ENCODE measurements around the gene MYD88. TPM values are rescaled to one million over a fixed set of nuclear protein-coding genes. Genes with fewer than 3 reads are reported as not detected.

The MYD88 gene
- polyA plus RNA-seq, 1 donor (not counting 4 experiments of a cell fraction or from before 2014, with no cell fraction given) = 44.0 TPM

GRCh38 chr3:38131621-38132369 is 6.7 kb upstream of the MYD88 start:
- no peaks in the 10 kb centered on the region for H4K20me1 ChIP-seq (ENCODE audit: control insufficient read depth, extremely low read depth, insufficient read depth, low read length)
- no peak for TF ChIP-seq EZH2 (IDR thresholded peaks at IDR 0.05; ENCODE audit: low read length)
- TF ChIP-seq CTCF (optimal IDR thresholded peaks at IDR 0.05 in 1 of 3, IDR thresholded peaks at IDR 0.05 in 1 of 3, conservative IDR thresholded peaks at IDR 0.05 in 1 of 3; ENCODE audit: extremely low read depth in 1 of 3, insufficient read depth in 2 of 3, low read length in 3 of 3) = peak; percentile 35 to 46 (median 46)
- H3K4me3 ChIP-seq (ENCODE audit: control insufficient read depth in 2 of 3, extremely low read depth in 1 of 3, insufficient read depth in 2 of 3, low read depth in 1 of 3, low read length in 3 of 3) = no peak overlapping the region
- no peak overlapping the region for H3K9ac ChIP-seq (ENCODE audit: control insufficient read depth, extremely low read depth, insufficient read depth, low read length)
- peaks cover 37 to 56% of the 10 kb centered on the region in 2 experiments for H3K36me3 ChIP-seq (ENCODE audit: control insufficient read depth in 2 of 2, extremely low read depth in 1 of 2, insufficient read depth in 2 of 2, low read length in 2 of 2)
- no peaks in the 10 kb centered on the region for H3K9me1 ChIP-seq (ENCODE audit: control insufficient read depth, extremely low read depth, insufficient read depth, low read length)
- dilution Hi-C loops (cut with MboI; ENCODE audit: extremely low pct_ligation_motif_present, low sequenced_read_pairs) = no loop called here
- DNase-seq (ENCODE audit: low read depth, low spot score) (no peak), FAIRE-seq (no peak)
- H3K27me3 ChIP-seq (ENCODE audit: control insufficient read depth, extremely low read depth, insufficient read depth, low read length) = no peaks in the 10 kb centered on the region
- no peak overlapping the region for H2AFZ ChIP-seq (ENCODE audit: control insufficient read depth, low read length)
- no peak overlapping the region for H3K27ac ChIP-seq (ENCODE audit: control insufficient read depth, insufficient read depth, low read length)
- no peak overlapping the region for H3K4me2 ChIP-seq (ENCODE audit: control insufficient read depth, extremely low read depth, insufficient read depth, low read depth, low read length)
- peaks cover 26% of the 10 kb centered on the region for H3K79me2 ChIP-seq (ENCODE audit: control insufficient read depth, insufficient read depth, low read length)
- no peaks in the 10 kb centered on the region for H3K9me3 ChIP-seq (ENCODE audit: control insufficient read depth, low read depth, low read length)
- peaks cover 16% of the 10 kb centered on the region for H3K4me1 ChIP-seq (ENCODE audit: control insufficient read depth, extremely low read depth, insufficient read depth, low read length)

GRCh38 chr3:38133209-38133556 is 5.3 kb upstream of the MYD88 start:
- Histone ChIP-seq H3K36me3 (ENCODE audit: control insufficient read depth in 2 of 2, extremely low read depth in 1 of 2, insufficient read depth in 2 of 2, low read length in 2 of 2) (peaks cover 27 to 44% of the 10 kb centered on the region in 2 experiments), H3K79me2 (ENCODE audit: control insufficient read depth, insufficient read depth, low read length) (peaks cover 30% of the 10 kb centered on the region), H3K4me1 (ENCODE audit: control insufficient read depth, extremely low read depth, insufficient read depth, low read length) (peaks cover 23% of the 10 kb centered on the region), H3K27ac (ENCODE audit: control insufficient read depth, insufficient read depth, low read length) (no peak overlapping the region), H3K9me3 (ENCODE audit: control insufficient read depth, low read depth, low read length) (no peaks in the 10 kb centered on the region), H3K4me2 (ENCODE audit: control insufficient read depth, extremely low read depth, insufficient read depth, low read depth, low read length) (peak overlapping the region; percentile 20), H3K9me1 (ENCODE audit: control insufficient read depth, extremely low read depth, insufficient read depth, low read length) (no peaks in the 10 kb centered on the region), H3K4me3 (ENCODE audit: control insufficient read depth in 2 of 3, extremely low read depth in 1 of 3, insufficient read depth in 2 of 3, low read depth in 1 of 3, low read length in 3 of 3) (no peak overlapping the region), H2AFZ (ENCODE audit: control insufficient read depth, low read length) (no peak overlapping the region), H3K27me3 (ENCODE audit: control insufficient read depth, extremely low read depth, insufficient read depth, low read length) (no peaks in the 10 kb centered on the region), H4K20me1 (ENCODE audit: control insufficient read depth, extremely low read depth, insufficient read depth, low read length) (no peaks in the 10 kb centered on the region), H3K9ac (ENCODE audit: control insufficient read depth, extremely low read depth, insufficient read depth, low read length) (no peak overlapping the region)
- no peak for TF ChIP-seq CTCF (optimal IDR thresholded peaks at IDR 0.05 in 1 of 3, IDR thresholded peaks at IDR 0.05 in 1 of 3, conservative IDR thresholded peaks at IDR 0.05 in 1 of 3; ENCODE audit: extremely low read depth in 1 of 3, insufficient read depth in 2 of 3, low read length in 3 of 3)
- FAIRE-seq = no peak
- dilution Hi-C loops (cut with MboI; ENCODE audit: extremely low pct_ligation_motif_present, low sequenced_read_pairs) = no loop called here
- no peak for DNase-seq (ENCODE audit: low read depth, low spot score)
